HG03025 (cell line): ENCODE data around the gene HBA2.
"Not testable (repeated sequence)": the region's sequence is repeated elsewhere in the genome, so short reads cannot be mapped to it uniquely, and the experiment has no call there.

ENCODE experiments used
- ATAC-seq: cut with Tn5 transposase; IDR thresholded peaks from one replicate; pipeline ENCODE4 v1.9.1; 2021; ENCODE audit warnings: mild to moderate bottlenecking, moderate library complexity; ENCODE audit not compliant: unreplicated experiment, low FRiP score

The HBA2 gene

GRCh38 chr16:172374-172941 is at the start of gene HBA2:
Gene HBA2, plus strand, starts transcription at chr16:172876. Its CDS starts 37 bp downstream, at chr16:172913.
- not testable (repeated sequence) for ATAC-seq

- not testable (repeated sequence) for ATAC-seq
These were observed 48.9 kb upstream of the HBA2 start for GRCh38 chr16:123558-124350.

- no peak for ATAC-seq
These were observed 47.7 kb upstream of the HBA2 start for GRCh38 chr16:125011-125410.

- ATAC-seq: no peak
These were observed 43.6 kb upstream of the HBA2 start for GRCh38 chr16:129075-129474.

- no peak for ATAC-seq
These were observed 42.0 kb upstream of the HBA2 start for GRCh38 chr16:130533-131173.

- no peak for ATAC-seq
These were observed 40.6 kb upstream of the HBA2 start for GRCh38 chr16:132120-132519.

- ATAC-seq: no peak
These were observed 39.0 kb upstream of the HBA2 start for GRCh38 chr16:133716-134115.

GRCh38 chr16:138049-138417 is 34.6 kb upstream of the HBA2 start:
- no peak for ATAC-seq

GRCh38 chr16:140175-140857 is 32.4 kb upstream of the HBA2 start:
- no peak for ATAC-seq

- ATAC-seq: no peak
These were observed 30.2 kb upstream of the HBA2 start for GRCh38 chr16:142405-142967.

GRCh38 chr16:143047-143446 is 29.6 kb upstream of the HBA2 start:
- ATAC-seq: no peak

- no peak for ATAC-seq
These were observed 29.2 kb upstream of the HBA2 start for GRCh38 chr16:143456-143855.

- no peak for ATAC-seq
These were observed 27.9 kb upstream of the HBA2 start for GRCh38 chr16:144797-145252.

- ATAC-seq: no peak
These were observed 26.0 kb upstream of the HBA2 start for GRCh38 chr16:146646-147045.

- no peak for ATAC-seq
These were observed 23.5 kb upstream of the HBA2 start for GRCh38 chr16:149024-149660.

- no peak for ATAC-seq
These were observed 20.2 kb upstream of the HBA2 start, which contains the start of gene HBZ for GRCh38 chr16:152141-153128. Gene HBZ, plus strand, starts transcription at chr16:152644. Its CDS starts 266 bp downstream, at chr16:152910.

- ATAC-seq: not testable (repeated sequence)
These were observed 19.6 kb upstream of the HBA2 start for GRCh38 chr16:153129-153521.

- not testable (repeated sequence) for ATAC-seq
These were observed 19.0 kb upstream of the HBA2 start for GRCh38 chr16:153550-154216.
